SK-N-SH (cell line): Measurements from ENCODE around the gene ARAP3. TPM values are rescaled to one million over a fixed set of nuclear protein-coding genes. Genes with fewer than 3 reads are reported as not detected.
A peak's percentile ranks its signal among the peaks of the same experiment; 100 is the strongest.

Experiments used
- CTCF ChIA-PET: fragments of 300-600, 350-600 bp; formaldehyde crosslinking; extraction: SDS; loops from one replicate; lab custom pipeline; 2021; lab: Yijun Ruan, JAX
- POLR2A ChIA-PET: fragments of 350-600 bp; sonication (Branson Sonifier 250); formaldehyde crosslinking; extraction: SDS; loops from one replicate; lab custom pipeline; 2020; ENCODE audit warnings: antibody characterized with exemption, inconsistent platforms; lab: Yijun Ruan, JAX
- DNase-seq: peaks from one replicate; pipeline ENCODE4 v3.0.0; 2012
- H2AFZ ChIP-seq: fragments of 200-600 bp; sonication (generic); 2 replicates; pipeline ENCODE4 v1.8.1; 2016; ENCODE audit warnings: antibody characterized with exemption, mild to moderate bottlenecking, low read depth
- H3F3A ChIP-seq: fragments of 200-600 bp; sonication (generic); replicated peaks from 2 replicates; pipeline ENCODE3; 2016; ENCODE audit warnings: antibody characterized with exemption, mild to moderate bottlenecking; ENCODE audit not compliant: insufficient read depth
- H3K27ac ChIP-seq, 2 experiments: fragments of 200-500 bp in 1 of 2; fragments of 200-600 bp in 1 of 2; sonication (Bioruptor generic) in 1 of 2; sonication (generic), shearing (Covaris generic) in 1 of 2; 2 replicates each; pipeline versions ENCODE4 v1.5.1 to v1.6.1; 2014 to 2016; ENCODE audit warnings: low read depth in 2 of 2, inconsistent platforms in 1 of 2, low read length in 1 of 2, mild to moderate bottlenecking in 1 of 2, mixed read lengths in 1 of 2
- H3K27me3 ChIP-seq: fragments of 200-600 bp; sonication (generic), shearing (Covaris generic); 2 replicates; pipeline ENCODE4 v1.6.1; 2016; ENCODE audit warnings: mixed run types; ENCODE audit not compliant: insufficient read depth
- H3K36me3 ChIP-seq, 2 experiments: fragments of 200-500 bp in 1 of 2; fragments of 200-600 bp in 1 of 2; sonication (Bioruptor generic) in 1 of 2; sonication (generic) in 1 of 2; replicated peaks in 1 of 2; 2 replicates each; pipeline versions ENCODE3 to v1.5.1; 2014 to 2016; ENCODE audit warnings: low read length in 1 of 2, mild to moderate bottlenecking in 1 of 2; ENCODE audit not compliant: insufficient read depth in 2 of 2, control insufficient read depth in 1 of 2
- H3K4me1 ChIP-seq, 2 experiments: fragments of 200-500 bp in 1 of 2; fragments of 200-600 bp in 1 of 2; sonication (Bioruptor generic) in 1 of 2; sonication (generic), shearing (Covaris generic) in 1 of 2; 2 replicates each; pipeline versions ENCODE4 v1.5.1 to v1.6.1; 2014 to 2016; ENCODE audit warnings: low read depth in 1 of 2, low read length in 1 of 2, mixed run types in 1 of 2; ENCODE audit not compliant: insufficient read depth in 2 of 2, control insufficient read depth in 1 of 2
- H3K4me2 ChIP-seq: fragments of 200-600 bp; sonication (generic), shearing (Covaris generic); 2 replicates; pipeline ENCODE4 v1.6.1; 2017; ENCODE audit warnings: mixed run types
- H3K4me3 ChIP-seq, 2 experiments: fragments of 200-500 bp in 1 of 2; fragments of 200-600 bp in 1 of 2; sonication (Bioruptor generic) in 1 of 2; sonication (generic), shearing (Covaris generic) in 1 of 2; 2 replicates each; pipeline versions ENCODE4 v1.5.1 to v1.8.1; 2014 to 2016; ENCODE audit warnings: low read depth in 2 of 2, inconsistent platforms in 1 of 2, low read length in 1 of 2, mild to moderate bottlenecking in 1 of 2, mixed read lengths in 1 of 2, moderate library complexity in 1 of 2
- H3K79me2 ChIP-seq: fragments of 200-600 bp; sonication (generic); 2 replicates; pipeline ENCODE4 v1.8.1; 2017; ENCODE audit warnings: mild to moderate bottlenecking; ENCODE audit not compliant: insufficient read depth
- H3K9ac ChIP-seq: fragments of 200-600 bp; sonication (generic); 2 replicates; pipeline ENCODE4 v1.6.1; 2017; ENCODE audit warnings: mixed run types
- H3K9me2 ChIP-seq: fragments of 200-600 bp; sonication (generic); 2 replicates; pipeline ENCODE4 v1.6.1; 2017; ENCODE audit warnings: mixed run types
- H3K9me3 ChIP-seq: fragments of 200-600 bp; sonication (generic); 2 replicates; pipeline ENCODE4 v1.6.1; 2017; ENCODE audit warnings: mixed run types, mild to moderate bottlenecking, moderate library complexity
- H4K20me1 ChIP-seq: fragments of 200-600 bp; sonication (generic); 2 replicates; pipeline ENCODE4 v1.6.1; 2017; ENCODE audit warnings: mild to moderate bottlenecking, mixed run types; ENCODE audit not compliant: insufficient read depth
- CHD2 ChIP-seq: fragments of 150-350 bp; IDR thresholded peaks from 2 replicates; pipeline ENCODE4 v1.6.1; 2018; ENCODE audit warnings: low read length; ENCODE audit not compliant: partially characterized antibody
- GABPA ChIP-seq: IDR thresholded peaks from 2 replicates; pipeline ENCODE4 v1.4.0; 2012; ENCODE audit warnings: low read depth, mild to moderate bottlenecking
- JUND ChIP-seq: IDR thresholded peaks from 2 replicates; pipeline ENCODE4 v1.4.0; 2012
- MEF2A ChIP-seq: IDR thresholded peaks from 2 replicates; pipeline ENCODE4 v1.4.0; 2012; ENCODE audit warnings: low read depth, borderline replicate concordance
- NFIC ChIP-seq: IDR thresholded peaks from 2 replicates; pipeline ENCODE4 v1.4.0; 2012; ENCODE audit warnings: borderline replicate concordance
- RAD21 ChIP-seq: IDR thresholded peaks from 2 replicates; pipeline ENCODE4 v1.6.1; 2012; ENCODE audit warnings: mild to moderate bottlenecking, low read length
- RFX5 ChIP-seq: IDR thresholded peaks from 2 replicates; pipeline ENCODE4 v1.6.1; 2012; ENCODE audit warnings: mild to moderate bottlenecking, improper control_type of control experiment, low read length
- RXRA ChIP-seq: IDR thresholded peaks from 2 replicates; pipeline ENCODE4 v1.4.0; 2012; ENCODE audit warnings: low read depth, mild to moderate bottlenecking, borderline replicate concordance
- TAF1 ChIP-seq: IDR thresholded peaks from 2 replicates; pipeline ENCODE4 v1.6.1; 2012; ENCODE audit warnings: low read depth, mild to moderate bottlenecking, low read length, moderate library complexity, borderline replicate concordance
- TCF12 ChIP-seq: IDR thresholded peaks from 2 replicates; pipeline ENCODE4 v1.4.0; 2012
- TEAD4 ChIP-seq: IDR thresholded peaks from 2 replicates; pipeline ENCODE4 v1.4.0; 2012; ENCODE audit warnings: mild to moderate bottlenecking, borderline replicate concordance; ENCODE audit not compliant: insufficient read depth
- YY1 ChIP-seq: IDR thresholded peaks from 2 replicates; pipeline ENCODE4 v1.4.0; 2012; ENCODE audit warnings: low read depth, mild to moderate bottlenecking
- ZBTB33 ChIP-seq: IDR thresholded peaks from 2 replicates; pipeline ENCODE4 v1.4.0; 2012; ENCODE audit warnings: low read depth, borderline replicate concordance
- WGBS: methylation state at CpG from one replicate; pipeline ENCODE4 v1.1.6; 2017; ENCODE audit warnings: low lambda C conversion rate; 5-methylcytosine and 5-hydroxymethylcytosine counted together
- polyA plus RNA-seq, 3 experiments: library from polyadenylated mRNA; depleted of rRNA; stranded (reverse); fragments of >200 nt; gene quantifications; 2 replicates each; pipeline ENCODE4 v1.2.3, GENCODE V29; 2012
- TF ChIP-seq, protein P1 (sequence below): IDR thresholded peaks from 2 replicates; pipeline ENCODE4 v1.6.1; 2012; ENCODE audit warnings: mild to moderate bottlenecking, low read depth, low read length, moderate library complexity
- TF ChIP-seq, protein P2 (sequence below): fragments of 150-350 bp; IDR thresholded peaks from 2 replicates; pipeline ENCODE4 v1.6.1; 2017; ENCODE audit warnings: antibody characterized with exemption, low read length, low read depth, borderline replicate concordance

The ARAP3 gene
- polyA plus RNA-seq, 1 of the 3 experiments (the other 2 are of a cell fraction): 6.5 TPM

DNA sequence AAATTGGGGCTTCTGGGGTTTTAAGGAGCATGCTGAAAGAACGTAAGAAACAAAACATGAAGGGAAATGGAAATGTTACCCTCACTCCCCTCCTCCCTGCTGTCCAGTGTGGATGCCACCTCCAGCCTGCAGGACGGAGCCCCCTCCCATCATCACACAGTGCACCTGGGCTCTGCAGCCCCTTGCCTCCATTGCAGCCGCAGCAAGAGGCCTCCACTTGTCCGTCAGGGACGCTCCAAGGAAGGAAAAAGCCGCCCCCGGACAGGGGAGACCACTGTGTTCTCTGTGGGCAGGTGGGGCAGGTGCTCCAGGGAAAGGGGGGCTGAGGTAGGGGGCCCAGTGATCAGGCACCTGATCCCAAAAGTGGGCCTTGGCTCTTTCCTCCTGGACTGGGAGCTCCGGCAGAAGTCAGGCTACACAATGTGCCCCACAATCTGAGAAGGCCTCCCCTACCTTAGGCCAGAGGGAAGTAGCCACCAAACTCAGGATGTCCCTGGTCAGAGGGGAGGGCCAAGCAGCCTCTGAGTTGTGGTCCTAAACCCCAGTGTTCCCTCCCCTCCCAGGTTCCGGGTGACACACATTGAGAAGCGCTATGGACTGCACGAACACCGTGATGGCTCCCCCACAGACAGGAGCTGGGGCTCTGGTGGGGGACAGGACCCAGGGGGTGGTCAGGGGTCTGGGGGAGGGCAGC, 42.5 kb downstream of the ARAP3 start:
- H3K4me2 ChIP-seq: no peak overlapping the region
- no peak for TF ChIP-seq JUND
- no peak for TF ChIP-seq TAF1
- no peak for TF ChIP-seq ZBTB33
- no peak for TF ChIP-seq RXRA
- no peak for TF ChIP-seq TEAD4
- TF ChIP-seq YY1: no peak
- no peaks in the 10 kb centered on the region for H3K27me3 ChIP-seq
- ChIA-PET POLR2A (no interaction called here), CTCF (interaction anchor here (1.1 to 19.7 kb wide), 4 partner anchors 20 to 47 kb away, joined by 4 to 207 read pairs (median 6); partner anchors contain the start of gene DIAPH1)
- peaks cover 21% of the 10 kb centered on the region for H3K79me2 ChIP-seq
- peaks cover 3 to 29% of the 10 kb centered on the region in 2 experiments for H3K36me3 ChIP-seq
- no peak overlapping the region for H2AFZ ChIP-seq
- H3K9me2 ChIP-seq: no peaks in the 10 kb centered on the region
- no peak for DNase-seq
- peaks cover 12% of the 10 kb centered on the region for H3F3A ChIP-seq
- no peak overlapping the region for H3K27ac ChIP-seq
- peaks cover 15% of the 10 kb centered on the region for H4K20me1 ChIP-seq
- WGBS: 93% methylated on average over 7 of the region's 12 CpGs
- H3K9ac ChIP-seq: no peak overlapping the region
- H3K4me1 ChIP-seq: peaks cover 5 to 28% of the 10 kb centered on the region in 2 experiments; a peak in 2 of 4 replicates
- H3K4me3 ChIP-seq: no peak overlapping the region
- no peaks in the 10 kb centered on the region for H3K9me3 ChIP-seq

GRCh38 chr5:141638771-141639170, 43.3 kb downstream of the ARAP3 start:
- H3K9ac ChIP-seq: no peak overlapping the region
- ChIA-PET POLR2A (interaction anchor here (2.9 kb wide), 1 partner anchor 9 kb away, joined by 18 read pairs; no protein-coding TSS in a partner anchor), CTCF (interaction anchor here (1.1 to 19.7 kb wide), 5 partner anchors 8 to 330 kb away, joined by 3 to 207 read pairs (median 4); partner anchors contain the start of genes DIAPH1 and RNF14)
- peaks cover 12% of the 10 kb centered on the region for H3F3A ChIP-seq
- H3K4me1 ChIP-seq: peaks cover 5 to 28% of the 10 kb centered on the region in 2 experiments; a peak in 2 of 4 replicates
- no peak overlapping the region for H2AFZ ChIP-seq
- no peaks in the 10 kb centered on the region for H3K9me3 ChIP-seq
- H3K79me2 ChIP-seq: peaks cover 28% of the 10 kb centered on the region
- H4K20me1 ChIP-seq: peaks cover 15% of the 10 kb centered on the region
- no peak overlapping the region for H3K27ac ChIP-seq
- TF ChIP-seq CHD2 (no peak), RAD21 (no peak), TCF12 (no peak), RXRA (no peak), RFX5 (no peak), TAF1 (no peak), GABPA (no peak), MEF2A (no peak), NFIC (no peak)
- TF ChIP-seq, protein P1, sequence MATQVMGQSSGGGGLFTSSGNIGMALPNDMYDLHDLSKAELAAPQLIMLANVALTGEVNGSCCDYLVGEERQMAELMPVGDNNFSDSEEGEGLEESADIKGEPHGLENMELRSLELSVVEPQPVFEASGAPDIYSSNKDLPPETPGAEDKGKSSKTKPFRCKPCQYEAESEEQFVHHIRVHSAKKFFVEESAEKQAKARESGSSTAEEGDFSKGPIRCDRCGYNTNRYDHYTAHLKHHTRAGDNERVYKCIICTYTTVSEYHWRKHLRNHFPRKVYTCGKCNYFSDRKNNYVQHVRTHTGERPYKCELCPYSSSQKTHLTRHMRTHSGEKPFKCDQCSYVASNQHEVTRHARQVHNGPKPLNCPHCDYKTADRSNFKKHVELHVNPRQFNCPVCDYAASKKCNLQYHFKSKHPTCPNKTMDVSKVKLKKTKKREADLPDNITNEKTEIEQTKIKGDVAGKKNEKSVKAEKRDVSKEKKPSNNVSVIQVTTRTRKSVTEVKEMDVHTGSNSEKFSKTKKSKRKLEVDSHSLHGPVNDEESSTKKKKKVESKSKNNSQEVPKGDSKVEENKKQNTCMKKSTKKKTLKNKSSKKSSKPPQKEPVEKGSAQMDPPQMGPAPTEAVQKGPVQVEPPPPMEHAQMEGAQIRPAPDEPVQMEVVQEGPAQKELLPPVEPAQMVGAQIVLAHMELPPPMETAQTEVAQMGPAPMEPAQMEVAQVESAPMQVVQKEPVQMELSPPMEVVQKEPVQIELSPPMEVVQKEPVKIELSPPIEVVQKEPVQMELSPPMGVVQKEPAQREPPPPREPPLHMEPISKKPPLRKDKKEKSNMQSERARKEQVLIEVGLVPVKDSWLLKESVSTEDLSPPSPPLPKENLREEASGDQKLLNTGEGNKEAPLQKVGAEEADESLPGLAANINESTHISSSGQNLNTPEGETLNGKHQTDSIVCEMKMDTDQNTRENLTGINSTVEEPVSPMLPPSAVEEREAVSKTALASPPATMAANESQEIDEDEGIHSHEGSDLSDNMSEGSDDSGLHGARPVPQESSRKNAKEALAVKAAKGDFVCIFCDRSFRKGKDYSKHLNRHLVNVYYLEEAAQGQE: no peak
- TF ChIP-seq, protein P2, sequence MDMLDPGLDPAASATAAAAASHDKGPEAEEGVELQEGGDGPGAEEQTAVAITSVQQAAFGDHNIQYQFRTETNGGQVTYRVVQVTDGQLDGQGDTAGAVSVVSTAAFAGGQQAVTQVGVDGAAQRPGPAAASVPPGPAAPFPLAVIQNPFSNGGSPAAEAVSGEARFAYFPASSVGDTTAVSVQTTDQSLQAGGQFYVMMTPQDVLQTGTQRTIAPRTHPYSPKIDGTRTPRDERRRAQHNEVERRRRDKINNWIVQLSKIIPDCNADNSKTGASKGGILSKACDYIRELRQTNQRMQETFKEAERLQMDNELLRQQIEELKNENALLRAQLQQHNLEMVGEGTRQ: no peak
- H3K9me2 ChIP-seq: no peaks in the 10 kb centered on the region
- H3K4me2 ChIP-seq: 0 out of 2 replicates have a peak overlapping the region, but pooled peaks have one; percentile 99
- H3K36me3 ChIP-seq: peaks cover 9 to 24% of the 10 kb centered on the region in 2 experiments
- 87% methylated on average over 2 of the region's 2 CpGs for WGBS
- H3K27me3 ChIP-seq: no peaks in the 10 kb centered on the region
- H3K4me3 ChIP-seq: no peak overlapping the region
- DNase-seq: no peak
